Adrenal gland (tissue), 12 donors: ENCODE data around the gene LIMS2. TPM values are rescaled to one million over a fixed set of nuclear protein-coding genes. Genes with fewer than 3 reads are reported as not detected.

Experiments used
- DNase-seq, 7 donors: peaks; one replicate each; pipeline ENCODE4 v3.0.0-alpha.2; 2019 to 2020
- H3K27ac ChIP-seq, 5 donors: fragments of 200-600 bp; sonication (generic) in 4 of 5; 1 replicate in 3 of 5; 2 replicates in 2 of 5; pipeline versions ENCODE4 v1.5.1 to v1.8.0; 2016 to 2020; ENCODE audit warnings: mild to moderate bottlenecking in 1 of 5
- H3K27me3 ChIP-seq: fragments of 200-600 bp; 2 replicates; pipeline ENCODE4 v1.8.0; 2021
- H3K36me3 ChIP-seq, 2 donors: fragments of 200-600 bp; replicated peaks in 1 of 2; 1 replicate in 1 of 2; 2 replicates in 1 of 2; pipeline versions ENCODE4 v1.5.1 to v1.8.0; 2018 to 2022
- H3K4me1 ChIP-seq, 2 donors: fragments of 200-600 bp; replicated peaks in 1 of 2; 1 replicate in 1 of 2; 2 replicates in 1 of 2; pipeline versions ENCODE4 v1.5.1 to v1.8.0; 2018 to 2021
- H3K4me3 ChIP-seq, 4 donors: fragments of 200-600 bp; sonication (generic) in 3 of 4; one replicate each; pipeline ENCODE4 v1.5.1; 2016 to 2018
- H3K9me3 ChIP-seq, 3 donors: fragments of 200-600 bp; sonication (generic) in 1 of 3; replicated peaks in 1 of 3; 1 replicate in 2 of 3; 2 replicates in 1 of 3; pipeline versions ENCODE4 v1.5.1 to v1.8.0; 2016 to 2021
- CTCF ChIP-seq, 6 experiments: fragments of 450-650 bp in 4 of 6; fragments of 200-600 bp in 2 of 6; sonication (generic) in 1 of 6; IDR thresholded peaks; 1 replicate in 5 of 6; 2 replicates in 1 of 6; pipeline versions ENCODE4 v1.5.1 to v1.8.0; 2016 to 2021; ENCODE audit warnings: antibody characterized with exemption in 6 of 6, mild to moderate bottlenecking in 2 of 6, moderate library complexity in 1 of 6
- POLR2A ChIP-seq, 2 donors: fragments of 450-650 bp; IDR thresholded peaks; one replicate each; pipeline ENCODE4 v1.6.1; 2017; ENCODE audit warnings: antibody characterized with exemption in 2 of 2, mild to moderate bottlenecking in 2 of 2, moderate library complexity in 1 of 2
- WGBS, 4 donors: extraction: QIAGEN DNeasy Blood & Tissue Kit in 2 of 4; methylation state at CpG; one replicate each; pipeline versions ENCODE4 v1.1.5 to v1.1.7; 2013 to 2017; 5-methylcytosine and 5-hydroxymethylcytosine counted together
- intact Hi-C, 2 donors: fragments of 100-400 bp; cut with DNase I; formaldehyde crosslinking; loops; one replicate each; pipeline versions ENCODE4 v1.14.1 to v1.15.0; 2022 to 2023
- polyA plus RNA-seq, 3 donors: library from polyadenylated mRNA; stranded (reverse); fragments of 200-250 nt in 2 of 3; fragments of 350-450 nt in 1 of 3; fragmentation: Illumina TruSeq in 1 of 3; extraction: RNeasy Lipid Tissue Mini Kit (QIAGEN cat#74804) in 1 of 3; gene quantifications; one replicate each; pipeline ENCODE4 v1.2.3, GENCODE V29; 2013 to 2014
- total RNA-seq, 9 donors: library from RNA; depleted of rRNA in 4 of 9; stranded (reverse); fragments of >200 nt in 4 of 9; fragments of 120-200 nt in 1 of 9; fragmentation: NEBNext Ultra II Directional in 1 of 9; extraction: Animal tissue kit (Norgen Biotek cat#: 25700) in 1 of 9; gene quantifications; one replicate each; pipeline versions ENCODE4 v1.1.0 to v1.2.4, GENCODE V29; 2013 to 2023
- donor health status: healthy with polysubstance abuse.
- donor health status: Bipolar disorder and iron deficiency.
- donor health status: DM: yes; HTN: yes; CAD: no.
- donor health status: DM: no; HTN: no; CAD: no.
- donor health status: DM: no; HTN: no; CAD: no.
- donor health status: DM: yes; HTN: yes; CAD: no.

Gene LIMS2
- total and polyA plus RNA-seq, 12 donors: 1.4 to 142 (median 16.1) TPM

GRCh38 chr2:127695491-127696472 lies 20.5 kb upstream of the LIMS2 start:
- no peaks in the 10 kb centered on the region for H3K27me3 ChIP-seq
- peaks cover 10 to 11% of the 10 kb centered on the region in 2 donors for H3K4me1 ChIP-seq
- H3K4me3 ChIP-seq: peak overlapping the region in 1 of 4 donors; percentile 33
- H3K36me3 ChIP-seq: no peaks in the 10 kb centered on the region
- H3K27ac ChIP-seq: peak overlapping the region in 1 of 5 donors; percentile 11
- intact Hi-C loops: no loop called here
- DNase-seq: peak; percentile 49 to 78 (median 69)
- H3K9me3 ChIP-seq: no peaks in the 10 kb centered on the region
- 27 to 47% (median 35%) methylated on average over 21 to 52 of the region's 52 CpGs for WGBS, 4 donors
- TF ChIP-seq CTCF (IDR thresholded peaks at IDR 0.05) (peak in 5 of 6 experiments; percentile 6 to 38 (median 27)), POLR2A (IDR thresholded peaks at IDR 0.05) (no peak)

GRCh38 chr2:127694986-127695385 lies 19.7 kb upstream of the LIMS2 start:
- peak in 2 of 7 donors; percentile 43 to 47 for DNase-seq
- intact Hi-C loops: no loop called here
- Histone ChIP-seq H3K4me3 (peak overlapping the region in 1 of 4 donors; percentile 33), H3K9me3 (no peaks in the 10 kb centered on the region), H3K4me1 (peaks cover 10 to 11% of the 10 kb centered on the region in 2 donors), H3K27ac (no peak overlapping the region), H3K36me3 (no peaks in the 10 kb centered on the region), H3K27me3 (no peaks in the 10 kb centered on the region)
- 73 to 86% (median 85%) methylated on average over 9 of the region's 9 CpGs for WGBS, 4 donors
- TF ChIP-seq POLR2A (IDR thresholded peaks at IDR 0.05): no peak

- WGBS, 4 donors: 83 to 86% (median 85%) methylated on average over 2 of the region's 2 CpGs
- H3K27ac ChIP-seq: no peak overlapping the region
- intact Hi-C loops: no loop called here
- no peak overlapping the region for H3K4me3 ChIP-seq
- H3K4me1 ChIP-seq: peaks cover 7% of the 10 kb centered on the region in 2 donors
- no peaks in the 10 kb centered on the region for H3K27me3 ChIP-seq
- no peaks in the 10 kb centered on the region for H3K9me3 ChIP-seq
- DNase-seq: no peak
- H3K36me3 ChIP-seq: no peaks in the 10 kb centered on the region
- no peak for TF ChIP-seq POLR2A (IDR thresholded peaks at IDR 0.05)
- TF ChIP-seq CTCF (IDR thresholded peaks at IDR 0.05): no peak
Measured at GRCh38 chr2:127690696-127691095, 15.4 kb upstream of the LIMS2 start.

GRCh38 chr2:127688405-127688804 lies 13.1 kb upstream of the LIMS2 start:
- H3K4me1 ChIP-seq: no peaks in the 10 kb centered on the region
- H3K27me3 ChIP-seq: no peaks in the 10 kb centered on the region
- no peak for DNase-seq
- TF ChIP-seq POLR2A (IDR thresholded peaks at IDR 0.05) (no peak), CTCF (IDR thresholded peaks at IDR 0.05) (no peak)
- H3K36me3 ChIP-seq: no peaks in the 10 kb centered on the region
- intact Hi-C loops: no loop called here
- H3K4me3 ChIP-seq: no peak overlapping the region
- no peaks in the 10 kb centered on the region for H3K9me3 ChIP-seq
- 60 to 82% (median 71%) methylated on average over 1 of the region's 1 CpG for WGBS, 4 donors
- no peak overlapping the region for H3K27ac ChIP-seq
